ENCODE measurements around the gene CALHM5. TPM values are rescaled to one million over a fixed set of nuclear protein-coding genes. Genes with fewer than 3 reads are reported as not detected.
"Not testable (repeated sequence)": the region's sequence is repeated elsewhere in the genome, so short reads cannot be mapped to it uniquely, and the experiment has no call there.

CALHM5 gene
- total RNA-seq, 1 experiment from 2014 or later, result 0.05 TPM

DNA sequence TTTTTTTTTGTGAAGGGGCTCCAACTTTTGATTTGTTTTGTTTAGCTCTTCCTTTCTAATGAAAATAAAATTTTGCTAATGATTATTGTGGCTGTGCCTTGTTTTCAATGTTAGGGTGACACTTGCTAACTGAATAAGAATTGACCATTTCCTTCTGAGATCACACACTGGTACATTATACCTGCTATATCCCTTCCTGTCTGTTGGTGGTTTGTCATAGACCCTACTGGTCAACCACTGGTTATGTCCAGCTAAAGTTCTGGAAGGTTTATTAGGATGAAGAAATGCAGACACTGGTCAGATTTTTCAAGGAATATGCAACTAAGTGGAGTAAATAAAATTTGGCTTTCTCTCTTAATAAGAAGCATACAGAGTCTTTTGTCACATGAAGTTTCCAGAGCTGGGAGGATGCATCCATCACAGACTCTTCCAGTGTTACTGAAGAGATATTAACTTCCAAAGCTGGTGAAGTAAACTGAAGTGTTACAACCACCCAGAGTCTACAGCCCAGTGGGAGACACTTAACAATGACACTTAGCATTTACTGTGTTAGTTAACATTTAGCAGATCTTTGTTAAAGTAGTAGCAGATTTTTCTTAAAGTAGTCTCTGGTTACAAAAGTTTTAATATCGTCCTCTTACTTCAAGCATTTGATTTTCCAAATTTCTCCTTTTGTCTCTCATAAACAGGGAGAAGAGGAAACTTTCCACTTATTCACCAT lies 19.7 kb upstream of the CALHM5 start:
- Histone ChIP-seq H3K9me3 (ENCODE audit: control insufficient read depth in 1 of 2, insufficient read depth in 1 of 2, low read depth in 1 of 2, low read length in 2 of 2) (no peaks in the 10 kb centered on the region), H3K27me3 (ENCODE audit: insufficient read depth, low read length) (no peaks in the 10 kb centered on the region), H2AFZ (ENCODE audit: low read depth, low read length, poor library complexity, severe bottlenecking) (no peak overlapping the region), H3K9ac (ENCODE audit: low read length) (no peak overlapping the region), H3K36me3 (ENCODE audit: control insufficient read depth in 1 of 2, insufficient read depth in 2 of 2, low read length in 2 of 2) (no peaks in the 10 kb centered on the region), H3K4me2 (ENCODE audit: low read length) (no peak overlapping the region), H3K27ac (ENCODE audit: low read depth, low read length) (no peak overlapping the region), H3K4me3 (replicated peaks in 1 of 2; ENCODE audit: low read depth in 1 of 2, low read length in 2 of 2) (no peak overlapping the region), H4K20me1 (ENCODE audit: insufficient read depth) (no peaks in the 10 kb centered on the region), H3K9me2 (ENCODE audit: insufficient read depth) (no peaks in the 10 kb centered on the region), H3K79me2 (ENCODE audit: insufficient read depth, low read length) (no peaks in the 10 kb centered on the region), H3K4me1 (ENCODE audit: control insufficient read depth in 1 of 2, insufficient read depth in 2 of 2, low read length in 2 of 2) (no peaks in the 10 kb centered on the region)
- CTCF ChIA-PET, result no interaction called here
- DNase-seq (ENCODE audit: low read depth, low spot score), result no peak
- intact Hi-C loops (cut with micrococcal nuclease), result no loop called here
- ATAC-seq, result no peak
- RAD21 ChIA-PET (ENCODE audit: low non-redundant PET in 1 of 2, low total read pairs in 2 of 2, uncharacterized antibody in 2 of 2, unreplicated experiment in 2 of 2), result no interaction called here
- no TSS peak for BruUV-seq (replicated peaks)
- POLR2A ChIA-PET, result no interaction called here
- no peak for TF ChIP-seq RAD21 (IDR thresholded peaks at IDR 0.05; ENCODE audit: low read depth)
- TF ChIP-seq SP1 (IDR thresholded peaks at IDR 0.05; ENCODE audit: low read depth), result no peak

DNA sequence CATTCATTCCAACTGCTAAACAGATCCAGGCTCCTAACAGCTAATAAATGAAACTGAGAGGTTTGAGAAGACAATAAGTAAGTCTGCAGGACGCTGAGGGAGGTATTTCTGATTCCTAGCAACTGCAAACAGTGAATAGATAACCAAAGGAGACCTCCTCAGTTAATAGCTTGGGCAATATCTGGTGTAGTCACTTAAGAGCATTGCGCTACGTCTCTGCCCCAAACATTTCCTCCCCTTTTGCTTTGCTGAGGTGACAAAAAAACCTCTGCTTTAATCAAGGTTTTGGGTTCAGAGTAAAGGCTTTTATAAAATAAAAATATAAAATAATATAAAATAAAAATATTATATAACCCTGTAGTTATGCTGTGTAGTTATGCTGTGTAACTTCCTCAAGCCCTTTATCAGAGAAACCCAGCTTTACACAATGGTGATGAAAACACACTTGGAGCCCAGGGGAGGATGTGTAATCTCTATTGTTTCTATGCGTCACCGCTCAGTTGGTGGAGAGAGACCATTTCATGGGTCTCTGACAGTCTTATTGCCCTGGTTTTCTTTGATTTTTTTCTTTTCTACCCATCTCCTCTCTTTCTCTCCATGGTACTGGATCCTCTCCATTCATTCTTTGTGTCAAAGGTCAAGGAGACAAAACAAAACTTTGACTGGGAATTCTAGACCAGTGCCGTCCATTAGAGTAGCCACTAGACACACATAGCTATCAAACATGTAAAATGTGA lies 18.9 kb upstream of the CALHM5 start:
- intact Hi-C loops (cut with micrococcal nuclease), result no loop called here
- ATAC-seq, result no peak
- Histone ChIP-seq H3K9me2 (ENCODE audit: insufficient read depth) (no peaks in the 10 kb centered on the region), H4K20me1 (ENCODE audit: insufficient read depth) (no peaks in the 10 kb centered on the region), H3K27ac (ENCODE audit: low read depth, low read length) (no peak overlapping the region), H3K79me2 (ENCODE audit: insufficient read depth, low read length) (no peaks in the 10 kb centered on the region), H3K9me3 (ENCODE audit: control insufficient read depth in 1 of 2, insufficient read depth in 1 of 2, low read depth in 1 of 2, low read length in 2 of 2) (no peaks in the 10 kb centered on the region), H3K4me2 (ENCODE audit: low read length) (no peak overlapping the region), H2AFZ (ENCODE audit: low read depth, low read length, poor library complexity, severe bottlenecking) (no peak overlapping the region), H3K4me1 (ENCODE audit: control insufficient read depth in 1 of 2, insufficient read depth in 2 of 2, low read length in 2 of 2) (no peaks in the 10 kb centered on the region), H3K4me3 (replicated peaks in 1 of 2; ENCODE audit: low read depth in 1 of 2, low read length in 2 of 2) (no peak overlapping the region), H3K27me3 (ENCODE audit: insufficient read depth, low read length) (no peaks in the 10 kb centered on the region), H3K36me3 (ENCODE audit: control insufficient read depth in 1 of 2, insufficient read depth in 2 of 2, low read length in 2 of 2) (no peaks in the 10 kb centered on the region), H3K9ac (ENCODE audit: low read length) (no peak overlapping the region)
- DNase-seq (ENCODE audit: low read depth, low spot score), result no peak
- TF ChIP-seq, protein P1, sequence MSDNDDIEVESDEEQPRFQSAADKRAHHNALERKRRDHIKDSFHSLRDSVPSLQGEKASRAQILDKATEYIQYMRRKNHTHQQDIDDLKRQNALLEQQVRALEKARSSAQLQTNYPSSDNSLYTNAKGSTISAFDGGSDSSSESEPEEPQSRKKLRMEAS (IDR thresholded peaks at IDR 0.05), result no peak
- RAD21 ChIA-PET (ENCODE audit: low non-redundant PET in 1 of 2, low total read pairs in 2 of 2, uncharacterized antibody in 2 of 2, unreplicated experiment in 2 of 2), result no interaction called here
- BruUV-seq (replicated peaks), result no TSS peak
- CTCF ChIA-PET, result no interaction called here
- POLR2A ChIA-PET, result no interaction called here

DNA sequence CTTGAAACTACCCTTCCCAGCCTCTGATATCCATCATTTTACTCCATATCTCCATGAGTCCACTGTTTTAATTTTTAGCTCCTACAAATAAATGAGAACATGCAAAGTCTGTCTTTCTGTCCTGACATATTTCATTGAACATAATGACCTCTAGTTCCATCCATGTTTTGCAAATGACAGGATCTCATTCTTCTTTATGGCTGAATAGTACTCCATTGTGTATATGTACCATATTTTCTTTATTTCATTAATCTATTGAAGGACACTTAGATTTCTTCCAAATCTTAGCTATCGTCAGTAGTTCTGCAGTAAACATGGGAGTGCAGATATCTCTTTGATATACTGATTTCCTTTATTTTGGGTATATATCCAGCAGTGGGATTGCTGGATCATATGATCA lies 16.3 kb upstream of the CALHM5 start:
- H3K79me2 ChIP-seq (ENCODE audit: insufficient read depth, low read length); POLR2A ChIA-PET; H2AFZ ChIP-seq (ENCODE audit: low read depth, low read length, poor library complexity, severe bottlenecking); H3K4me3 ChIP-seq (replicated peaks in 1 of 2; ENCODE audit: low read depth in 1 of 2, low read length in 2 of 2); RAD21 ChIA-PET (ENCODE audit: low non-redundant PET in 1 of 2, low total read pairs in 2 of 2, uncharacterized antibody in 2 of 2, unreplicated experiment in 2 of 2); H3K9me3 ChIP-seq (ENCODE audit: control insufficient read depth in 1 of 2, insufficient read depth in 1 of 2, low read depth in 1 of 2, low read length in 2 of 2); H3K36me3 ChIP-seq (ENCODE audit: control insufficient read depth in 1 of 2, insufficient read depth in 2 of 2, low read length in 2 of 2); H3K27ac ChIP-seq (ENCODE audit: low read depth, low read length); H3K27me3 ChIP-seq (ENCODE audit: insufficient read depth, low read length); DNase-seq (ENCODE audit: low read depth, low spot score); H4K20me1 ChIP-seq (ENCODE audit: insufficient read depth); ATAC-seq; BruUV-seq (replicated peaks); H3K4me2 ChIP-seq (ENCODE audit: low read length); H3K4me1 ChIP-seq (ENCODE audit: control insufficient read depth in 1 of 2, insufficient read depth in 2 of 2, low read length in 2 of 2); H3K9ac ChIP-seq (ENCODE audit: low read length); H3K9me2 ChIP-seq (ENCODE audit: insufficient read depth); CTCF ChIA-PET; intact Hi-C loops (cut with micrococcal nuclease): not testable (repeated sequence)

Measured in HCT116 (cell line).